Measurements from ENCODE around the gene NEUROD6.

NEUROD6 gene

DNA sequence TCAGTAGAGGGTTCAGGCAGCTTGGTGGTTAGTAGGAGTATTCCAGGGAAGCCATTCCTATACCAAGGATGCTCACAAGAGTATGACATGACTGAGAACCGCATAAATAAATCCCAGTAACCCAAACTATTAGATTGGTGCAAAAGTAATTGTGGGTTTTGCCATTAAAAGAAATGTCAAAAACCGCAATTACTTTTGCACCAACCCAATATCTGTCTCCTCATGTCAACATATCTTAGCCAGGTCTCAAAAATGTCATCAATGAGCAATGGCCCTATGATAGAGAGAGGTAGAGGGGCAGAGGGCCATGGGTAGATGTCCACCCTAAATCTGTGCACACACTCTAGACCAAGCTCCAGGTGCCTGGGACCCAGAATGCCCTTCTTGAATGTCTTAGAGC lies 23.6 kb downstream of the NEUROD6 start:
- Mint-ChIP-seq H3K27ac (no peak overlapping the region), H3K9me3 (no peaks in the 10 kb centered on the region), H3K27me3 (no peaks in the 10 kb centered on the region), H3K4me1 (ENCODE audit: low read depth) (no peaks in the 10 kb centered on the region), H3K36me3 (ENCODE audit: low read depth) (no peaks in the 10 kb centered on the region), H3K4me3 (no peak overlapping the region)
- intact Hi-C loops (cut with micrococcal nuclease): no loop called here

DNA sequence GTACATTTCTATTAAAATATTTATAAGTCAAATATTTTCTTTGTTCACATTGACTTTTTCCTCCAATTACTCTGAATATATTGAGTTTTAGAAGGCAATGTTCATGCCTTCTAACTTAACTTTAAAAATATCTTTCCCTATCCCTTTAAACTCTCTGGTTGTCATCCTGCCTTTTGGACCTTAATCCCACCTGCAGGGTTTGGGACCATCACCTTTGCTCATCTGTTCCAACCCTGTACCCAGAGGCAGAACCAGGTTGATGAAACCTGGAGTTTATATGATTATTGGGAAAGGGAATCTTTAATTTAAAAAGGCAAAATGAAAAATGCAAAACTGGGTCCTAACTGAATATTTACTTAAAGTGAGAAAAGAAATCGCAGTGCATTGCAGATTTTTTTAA lies 24.8 kb downstream of the NEUROD6 start:
- intact Hi-C loops (cut with micrococcal nuclease): no loop called here
- no peak overlapping the region for H3K27ac Mint-ChIP-seq
- no peaks in the 10 kb centered on the region for H3K27me3 Mint-ChIP-seq
- H3K4me1 Mint-ChIP-seq (ENCODE audit: low read depth): no peaks in the 10 kb centered on the region
- H3K4me3 Mint-ChIP-seq: no peak overlapping the region
- H3K36me3 Mint-ChIP-seq (ENCODE audit: low read depth): no peaks in the 10 kb centered on the region
- no peaks in the 10 kb centered on the region for H3K9me3 Mint-ChIP-seq

DNA sequence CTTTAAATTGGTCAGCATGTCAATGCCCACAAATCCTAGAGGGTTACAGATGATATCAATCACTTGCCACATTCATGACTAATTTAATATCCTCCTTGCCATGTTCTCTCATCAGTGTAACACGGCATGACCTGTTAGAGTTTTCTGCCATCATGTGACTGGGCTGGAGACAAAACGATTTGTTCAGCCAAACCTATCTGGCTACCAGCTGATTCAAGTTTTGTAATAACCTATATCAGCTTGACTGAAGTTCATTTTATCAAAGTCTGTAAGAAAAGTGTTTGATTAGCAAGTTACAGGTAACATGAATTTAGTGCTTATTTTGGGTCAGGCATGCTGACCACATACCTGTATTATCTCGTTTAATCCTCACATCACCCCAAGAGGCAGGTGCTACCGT lies 25.7 kb downstream of the NEUROD6 start:
- intact Hi-C loops (cut with micrococcal nuclease): no loop called here
- no peak overlapping the region for H3K27ac Mint-ChIP-seq
- H3K36me3 Mint-ChIP-seq (ENCODE audit: low read depth): no peaks in the 10 kb centered on the region
- no peaks in the 10 kb centered on the region for H3K27me3 Mint-ChIP-seq
- no peaks in the 10 kb centered on the region for H3K9me3 Mint-ChIP-seq
- no peak overlapping the region for H3K4me3 Mint-ChIP-seq
- no peaks in the 10 kb centered on the region for H3K4me1 Mint-ChIP-seq (ENCODE audit: low read depth)

DNA sequence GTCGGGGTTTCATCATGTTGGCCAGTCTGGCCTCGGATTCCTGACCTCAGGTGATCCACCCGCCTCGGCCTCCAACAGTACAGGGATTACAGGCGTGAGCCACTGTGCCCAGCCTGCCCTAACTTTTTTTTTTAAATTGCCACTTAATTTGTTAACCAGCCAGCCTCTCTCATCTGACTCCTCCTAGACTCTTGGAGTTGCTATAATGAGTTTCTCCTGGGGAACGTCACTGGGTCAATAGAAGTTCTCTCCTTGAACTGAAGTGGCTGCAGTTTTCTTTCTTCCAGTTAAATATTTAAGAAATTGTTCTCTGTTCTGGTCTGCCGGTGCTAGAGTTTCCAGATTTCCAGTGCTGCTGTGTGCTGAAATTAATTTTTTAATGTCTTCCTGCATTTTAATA lies 27.6 kb downstream of the NEUROD6 start:
- intact Hi-C loops (cut with micrococcal nuclease): no loop called here
- H3K36me3 Mint-ChIP-seq (ENCODE audit: low read depth): no peaks in the 10 kb centered on the region
- H3K4me1 Mint-ChIP-seq (ENCODE audit: low read depth): no peaks in the 10 kb centered on the region
- no peak overlapping the region for H3K4me3 Mint-ChIP-seq
- no peaks in the 10 kb centered on the region for H3K27me3 Mint-ChIP-seq
- no peaks in the 10 kb centered on the region for H3K9me3 Mint-ChIP-seq
- no peak overlapping the region for H3K27ac Mint-ChIP-seq

DNA sequence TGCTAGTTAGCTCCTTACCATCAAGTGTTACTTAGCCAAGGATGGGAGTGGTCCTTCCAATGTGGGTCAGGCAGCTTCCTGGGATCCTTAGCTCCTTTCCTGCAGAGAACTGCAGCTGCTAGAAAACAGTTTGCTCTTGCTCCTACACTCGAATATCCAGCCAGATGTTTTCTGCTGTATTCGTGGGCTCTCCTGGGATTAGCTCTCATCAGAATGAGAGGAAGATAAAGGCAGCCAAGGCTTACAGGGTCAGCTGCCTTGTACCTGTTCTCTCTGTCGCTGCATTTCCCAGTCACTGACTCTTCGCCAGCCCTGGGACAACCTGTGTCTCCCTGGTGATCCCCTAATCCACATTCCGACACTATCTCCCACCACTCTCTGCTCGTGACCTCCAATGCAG lies 29.0 kb downstream of the NEUROD6 start:
- H3K4me1 Mint-ChIP-seq (ENCODE audit: low read depth): no peaks in the 10 kb centered on the region
- H3K9me3 Mint-ChIP-seq: no peaks in the 10 kb centered on the region
- H3K4me3 Mint-ChIP-seq: no peak overlapping the region
- intact Hi-C loops (cut with micrococcal nuclease): no loop called here
- no peaks in the 10 kb centered on the region for H3K36me3 Mint-ChIP-seq (ENCODE audit: low read depth)
- H3K27ac Mint-ChIP-seq: no peak overlapping the region
- H3K27me3 Mint-ChIP-seq: no peaks in the 10 kb centered on the region

DNA sequence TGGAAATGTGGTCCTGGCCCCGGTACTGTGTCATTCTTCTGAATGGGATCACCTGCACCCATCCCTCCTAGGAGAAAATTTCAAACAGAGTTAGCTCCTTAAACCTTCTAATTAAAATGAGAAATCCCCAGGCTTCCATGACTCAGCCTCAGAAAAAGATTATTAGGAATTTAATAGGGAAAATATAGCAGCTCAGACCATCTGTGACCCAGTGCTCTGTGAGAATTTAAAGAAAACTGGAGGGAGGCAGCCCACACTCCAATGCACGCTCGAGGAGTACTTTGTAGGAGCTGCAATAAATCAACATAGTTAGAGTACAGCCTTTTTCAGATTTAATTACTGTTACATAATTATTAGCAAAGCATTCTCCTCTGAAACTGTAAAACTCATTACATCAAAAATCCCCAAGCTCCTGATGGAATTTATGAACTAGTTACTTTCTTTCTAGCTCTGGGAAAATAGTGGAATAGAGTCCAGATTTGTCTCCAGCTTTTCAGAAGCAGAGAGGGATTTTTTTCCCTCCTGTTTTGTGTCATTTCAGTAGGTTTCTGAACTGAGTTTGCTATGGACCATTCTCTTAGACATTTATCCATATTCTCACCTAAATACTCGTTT lies 30.1 kb downstream of the NEUROD6 start:
- H3K27me3 Mint-ChIP-seq: no peaks in the 10 kb centered on the region
- no peaks in the 10 kb centered on the region for H3K9me3 Mint-ChIP-seq
- no peak overlapping the region for H3K27ac Mint-ChIP-seq
- intact Hi-C loops (cut with micrococcal nuclease): no loop called here
- H3K4me1 Mint-ChIP-seq (ENCODE audit: low read depth): no peaks in the 10 kb centered on the region
- H3K4me3 Mint-ChIP-seq: no peak overlapping the region
- H3K36me3 Mint-ChIP-seq (ENCODE audit: low read depth): no peaks in the 10 kb centered on the region

DNA sequence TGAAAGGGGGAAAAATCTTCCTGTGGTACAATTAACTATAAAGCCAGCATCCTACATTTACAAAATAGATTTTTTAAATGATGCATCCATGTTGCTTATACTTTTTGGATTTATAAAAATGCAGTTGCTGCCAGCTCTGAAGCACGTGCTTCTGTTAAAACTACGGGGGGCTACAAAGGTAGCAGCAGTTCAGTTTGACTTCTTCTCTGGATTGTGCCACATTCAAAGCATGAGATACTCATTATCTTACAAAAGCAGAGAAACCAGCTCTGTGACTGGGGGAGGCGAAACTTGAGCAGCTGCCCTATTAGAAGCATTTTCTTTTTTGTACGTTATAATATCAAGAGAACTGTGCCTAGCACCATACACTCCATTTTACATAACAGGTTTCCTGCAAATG lies 31.1 kb downstream of the NEUROD6 start:
- intact Hi-C loops (cut with micrococcal nuclease): no loop called here
- Mint-ChIP-seq H3K27ac (no peak overlapping the region), H3K36me3 (ENCODE audit: low read depth) (no peaks in the 10 kb centered on the region), H3K9me3 (no peaks in the 10 kb centered on the region), H3K27me3 (no peaks in the 10 kb centered on the region), H3K4me1 (ENCODE audit: low read depth) (no peaks in the 10 kb centered on the region), H3K4me3 (no peak overlapping the region)

DNA sequence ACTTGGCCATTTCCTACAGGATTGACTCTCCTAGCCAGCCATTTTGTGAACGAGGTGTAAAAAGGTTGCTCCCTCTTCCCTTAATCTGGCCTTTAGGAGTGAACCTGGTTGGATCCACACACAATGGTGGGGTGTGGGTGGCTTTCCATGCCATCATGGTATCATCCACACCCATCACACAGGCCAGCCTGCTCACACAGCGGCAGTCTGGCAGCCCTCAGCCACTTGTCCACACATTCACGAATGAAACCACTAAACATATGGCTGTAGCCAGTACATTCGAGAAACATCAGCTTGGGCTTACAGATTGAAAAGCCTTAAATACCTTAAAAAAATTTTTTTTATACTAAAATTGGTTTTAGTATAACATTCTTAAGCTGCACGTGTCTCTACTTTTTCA lies 31.9 kb downstream of the NEUROD6 start:
- no peaks in the 10 kb centered on the region for H3K36me3 Mint-ChIP-seq (ENCODE audit: low read depth)
- no peaks in the 10 kb centered on the region for H3K9me3 Mint-ChIP-seq
- H3K27me3 Mint-ChIP-seq: no peaks in the 10 kb centered on the region
- no peaks in the 10 kb centered on the region for H3K4me1 Mint-ChIP-seq (ENCODE audit: low read depth)
- intact Hi-C loops (cut with micrococcal nuclease): no loop called here
- H3K27ac Mint-ChIP-seq: no peak overlapping the region
- no peak overlapping the region for H3K4me3 Mint-ChIP-seq

DNA sequence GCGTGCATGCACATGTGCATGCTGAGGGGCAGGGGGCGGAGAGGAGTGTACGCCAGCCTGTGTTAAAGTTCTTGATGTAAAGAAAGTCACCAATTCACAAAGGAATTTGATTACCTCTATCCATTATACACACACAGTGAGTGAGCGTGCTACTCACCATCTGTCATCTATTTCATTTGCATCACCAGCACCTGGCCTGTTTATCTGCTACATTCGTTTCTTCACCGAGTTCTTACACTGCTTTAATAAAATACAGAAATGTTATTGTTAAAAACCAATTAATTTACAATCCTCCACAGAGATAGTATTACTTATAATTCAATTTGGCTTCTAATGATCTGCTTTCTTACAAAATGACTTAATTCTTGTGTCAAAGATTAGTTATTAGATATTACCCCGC lies 32.6 kb downstream of the NEUROD6 start:
- no peak overlapping the region for H3K27ac Mint-ChIP-seq
- H3K36me3 Mint-ChIP-seq (ENCODE audit: low read depth): no peaks in the 10 kb centered on the region

DNA sequence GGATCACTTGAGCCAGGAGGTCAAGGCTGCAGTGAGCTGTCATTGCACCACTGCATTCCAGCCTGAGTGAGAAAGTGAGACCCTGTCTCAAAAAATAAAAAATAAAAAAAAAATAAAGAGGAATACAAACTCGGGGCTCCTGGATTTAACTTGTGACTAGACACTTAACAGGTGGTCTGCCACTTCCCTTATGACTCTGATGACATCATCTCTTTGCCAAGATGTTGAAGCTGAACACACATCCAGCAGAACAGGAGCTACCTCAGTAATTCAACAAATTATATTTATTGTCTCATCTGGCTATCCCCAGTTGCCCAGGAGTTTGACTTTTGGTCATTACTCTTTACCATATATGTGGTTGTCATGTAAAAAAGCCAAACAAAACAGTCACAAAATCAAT lies 35.3 kb downstream of the NEUROD6 start:
- intact Hi-C loops (cut with micrococcal nuclease): no loop called here

More for the DNA sequence above, 32.6 kb downstream of the NEUROD6 start:
- no peaks in the 10 kb centered on the region for H3K4me1 Mint-ChIP-seq (ENCODE audit: low read depth)
- no peaks in the 10 kb centered on the region for H3K9me3 Mint-ChIP-seq
- H3K4me3 Mint-ChIP-seq: no peak overlapping the region
- H3K27me3 Mint-ChIP-seq: no peaks in the 10 kb centered on the region
- intact Hi-C loops (cut with micrococcal nuclease): no loop called here

DNA sequence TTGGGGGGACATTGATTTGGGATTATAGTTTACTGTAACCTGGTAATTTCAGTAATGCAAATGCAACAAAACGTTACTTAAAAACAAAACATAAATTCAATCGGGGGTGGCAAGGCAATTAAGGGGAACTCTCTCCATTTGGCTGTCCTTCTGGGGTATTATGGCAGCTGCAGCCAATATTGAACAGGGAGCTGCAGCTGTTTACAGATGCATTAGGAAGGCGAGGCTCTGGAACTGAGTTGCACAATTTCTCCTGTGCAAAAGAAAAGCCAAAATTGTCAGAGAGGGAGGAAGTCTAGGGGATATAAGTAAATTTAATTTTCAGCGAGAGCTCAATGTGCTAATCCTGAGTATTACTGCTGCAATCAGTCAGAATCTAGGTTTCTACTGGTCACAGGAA lies 36.1 kb downstream of the NEUROD6 start:
- Mint-ChIP-seq H3K36me3 (ENCODE audit: low read depth) (no peaks in the 10 kb centered on the region), H3K9me3 (no peaks in the 10 kb centered on the region), H3K4me3 (no peak overlapping the region), H3K4me1 (ENCODE audit: low read depth) (no peaks in the 10 kb centered on the region), H3K27ac (no peak overlapping the region), H3K27me3 (no peaks in the 10 kb centered on the region)
- intact Hi-C loops (cut with micrococcal nuclease): no loop called here

More for the DNA sequence above, 35.3 kb downstream of the NEUROD6 start:
- H3K4me3 Mint-ChIP-seq: no peak overlapping the region
- H3K9me3 Mint-ChIP-seq: no peaks in the 10 kb centered on the region
- no peaks in the 10 kb centered on the region for H3K4me1 Mint-ChIP-seq (ENCODE audit: low read depth)
- no peak overlapping the region for H3K27ac Mint-ChIP-seq
- H3K36me3 Mint-ChIP-seq (ENCODE audit: low read depth): no peaks in the 10 kb centered on the region
- H3K27me3 Mint-ChIP-seq: no peaks in the 10 kb centered on the region

DNA sequence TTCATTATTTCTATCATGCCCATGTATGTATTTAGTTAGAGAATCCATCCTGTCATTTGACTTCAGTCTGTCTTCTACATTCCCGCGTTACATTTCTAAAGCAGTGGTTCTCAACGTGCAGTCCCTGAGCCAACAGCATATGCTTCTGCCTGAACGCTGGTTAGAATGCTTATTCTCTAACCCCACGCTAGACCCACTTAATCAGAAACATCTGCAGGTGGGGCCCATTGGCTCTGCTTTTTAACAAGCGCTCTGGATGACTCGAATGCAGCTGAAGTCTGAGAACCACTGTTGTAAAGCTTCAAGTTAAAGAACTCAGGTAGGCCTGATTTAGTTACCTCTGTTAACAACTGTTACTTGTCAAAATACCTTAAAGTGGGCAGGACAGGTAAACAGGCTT lies 38.2 kb downstream of the NEUROD6 start:
- no peak overlapping the region for H3K27ac Mint-ChIP-seq
- H3K27me3 Mint-ChIP-seq: no peaks in the 10 kb centered on the region
- H3K4me3 Mint-ChIP-seq: no peak overlapping the region
- no peaks in the 10 kb centered on the region for H3K36me3 Mint-ChIP-seq (ENCODE audit: low read depth)
- intact Hi-C loops (cut with micrococcal nuclease): no loop called here
- H3K9me3 Mint-ChIP-seq: no peaks in the 10 kb centered on the region
- no peaks in the 10 kb centered on the region for H3K4me1 Mint-ChIP-seq (ENCODE audit: low read depth)

DNA sequence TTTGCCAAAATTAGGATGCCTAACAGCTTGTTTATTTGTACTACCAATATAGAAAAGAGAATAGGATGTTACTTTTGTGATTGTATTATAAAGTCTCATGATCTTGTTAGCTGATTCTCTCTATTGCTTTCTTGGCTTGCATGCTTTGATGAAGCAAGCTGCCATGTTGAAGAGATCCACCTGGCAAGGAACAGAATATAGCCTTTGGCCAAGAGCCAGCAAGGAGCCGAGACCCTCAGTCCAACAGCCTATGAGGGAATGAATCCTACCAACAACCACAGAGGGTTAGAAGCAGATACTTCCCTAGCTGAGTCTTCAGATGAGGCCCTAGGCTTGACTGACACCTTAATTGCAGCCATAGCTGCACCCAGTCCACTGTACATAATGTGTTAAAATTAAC lies 41.2 kb downstream of the NEUROD6 start:
- no peak overlapping the region for H3K27ac Mint-ChIP-seq
- no peaks in the 10 kb centered on the region for H3K4me1 Mint-ChIP-seq (ENCODE audit: low read depth)
- intact Hi-C loops (cut with micrococcal nuclease): no loop called here
- no peak overlapping the region for H3K4me3 Mint-ChIP-seq
- no peaks in the 10 kb centered on the region for H3K27me3 Mint-ChIP-seq
- no peaks in the 10 kb centered on the region for H3K9me3 Mint-ChIP-seq
- H3K36me3 Mint-ChIP-seq (ENCODE audit: low read depth): no peaks in the 10 kb centered on the region

DNA sequence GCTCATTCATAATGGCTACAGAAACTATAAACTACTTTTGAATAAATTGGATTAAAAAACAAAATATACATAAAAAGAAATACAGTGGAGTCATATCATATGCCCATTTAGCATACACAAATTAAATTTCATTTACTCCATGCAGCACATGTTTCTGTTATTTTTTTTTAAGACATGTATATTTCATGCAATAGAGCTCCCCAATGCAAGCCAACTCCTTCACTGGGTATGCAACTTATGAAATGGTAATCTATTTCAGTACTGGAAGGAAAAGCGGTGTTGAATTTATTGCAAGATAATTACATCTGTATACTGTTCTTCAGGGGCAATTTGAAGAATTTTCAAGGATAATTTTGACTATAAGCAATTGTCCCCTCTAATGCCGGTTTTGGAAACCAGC lies 49.9 kb downstream of the NEUROD6 start:
- no peaks in the 10 kb centered on the region for H3K36me3 Mint-ChIP-seq (ENCODE audit: low read depth)
- no peaks in the 10 kb centered on the region for H3K4me1 Mint-ChIP-seq (ENCODE audit: low read depth)
- intact Hi-C loops (cut with micrococcal nuclease): no loop called here
- no peak overlapping the region for H3K27ac Mint-ChIP-seq
- no peaks in the 10 kb centered on the region for H3K27me3 Mint-ChIP-seq
- no peak overlapping the region for H3K4me3 Mint-ChIP-seq
- H3K9me3 Mint-ChIP-seq: no peaks in the 10 kb centered on the region

Data from dendritic cell treated with granulocyte-macrophage colony-stimulating factor and Interleukin-4, amounts not matched to agents 40 ng/mL and 50 ng/mL, for 4 days (primary cell).